K562 (cell line): Measurements from ENCODE around the gene RHOF. TPM values are rescaled to one million over a fixed set of nuclear protein-coding genes. Genes with fewer than 3 reads are reported as not detected.

Experiments used
- GTF2B ChIP-seq: IDR thresholded peaks from 2 replicates; pipeline ENCODE4 v1.6.1; 2011; ENCODE audit not compliant: insufficient read length; ENCODE audit errors: extremely low read depth
- HMG20A ChIP-seq: fragments of 450-650 bp; formaldehyde crosslinking; conservative IDR thresholded peaks from 2 replicates; pipeline ENCODE4 v1.4.0; 2020; ENCODE audit warnings: mild to moderate bottlenecking, mixed read lengths
- HOXB6 ChIP-seq: fragments of 250-450 bp; sonication (Bioruptor Pico); IDR thresholded peaks from 2 replicates; pipeline ENCODE4 v1.5.1; 2022; ENCODE audit warnings: mild to moderate bottlenecking, borderline replicate concordance
- ID3 ChIP-seq, 2 experiments: fragments of 250-450 bp in 1 of 2; fragments of 450-650 bp in 1 of 2; sonication (Bioruptor Pico) in 1 of 2; IDR thresholded peaks; 2 replicates each; pipeline versions ENCODE4 v1.6.1 to v1.8.0; 2016 to 2021; ENCODE audit warnings: mild to moderate bottlenecking in 2 of 2, moderate library complexity in 2 of 2, missing compliant biosample characterization in 1 of 2, missing genetic modification characterization in 1 of 2
- KAT8 ChIP-seq: fragments of 450-650 bp; IDR thresholded peaks from 2 replicates; pipeline ENCODE4 v1.6.1; 2016; ENCODE audit warnings: low read depth, mild to moderate bottlenecking
- MYBL2 ChIP-seq, 2 experiments: fragments of 450-650 bp in 1 of 2; sonication (generic) in 1 of 2; formaldehyde crosslinking in 1 of 2; IDR thresholded peaks; 2 replicates each; pipeline versions ENCODE4 v1.6.1 to v1.8.1; 2017 to 2022; ENCODE audit warnings: borderline replicate concordance in 1 of 2, inconsistent platforms in 1 of 2, low read depth in 1 of 2, mild to moderate bottlenecking in 1 of 2, missing genetic modification reagents in 1 of 2, moderate library complexity in 1 of 2
- PTRF ChIP-seq: fragments of 450-650 bp; IDR thresholded peaks from 2 replicates; pipeline ENCODE4 v1.6.1; 2016; ENCODE audit warnings: mild to moderate bottlenecking, missing genetic modification characterization, missing compliant biosample characterization
- RERE ChIP-seq: sonication (generic); formaldehyde crosslinking; IDR thresholded peaks from 2 replicates; pipeline ENCODE4 v1.8.0; 2023; ENCODE audit warnings: missing genetic modification reagents, mild to moderate bottlenecking, borderline replicate concordance
- TRIM28 ChIP-seq: fragments of 450-650 bp; IDR thresholded peaks from 2 replicates; pipeline ENCODE4 v1.6.1; 2017
- YY1 ChIP-seq, 3 experiments: IDR thresholded peaks; 2 replicates each; pipeline ENCODE4 v1.6.1; 2011; ENCODE audit warnings: low read length in 2 of 3, mild to moderate bottlenecking in 2 of 3, moderate library complexity in 2 of 3, borderline replicate concordance in 1 of 3, control low read depth in 1 of 3, low read depth in 1 of 3; ENCODE audit not compliant: insufficient read depth in 3 of 3, insufficient replicate concordance in 2 of 3, control insufficient read depth in 1 of 3, insufficient read length in 1 of 3; ENCODE audit errors: extremely low read depth in 1 of 3
- ZC3H4 ChIP-seq: sonication (generic); formaldehyde crosslinking; IDR thresholded peaks from 2 replicates; pipeline ENCODE4 v1.9.0; 2021; ENCODE audit warnings: missing genetic modification reagents, borderline replicate concordance
- ZNF609 ChIP-seq: sonication (generic); formaldehyde crosslinking; IDR thresholded peaks from 2 replicates; pipeline ENCODE4 v1.8.1; 2023; ENCODE audit warnings: missing genetic modification reagents, mild to moderate bottlenecking, borderline replicate concordance
- polyA plus RNA-seq, 8 experiments: library from polyadenylated mRNA; depleted of rRNA in 4 of 8; stranded (reverse) in 5 of 8; unstranded in 3 of 8; fragments of >200 nt; fragmentation: Nextera tagmentation in 2 of 8; fragmentation: Illumina TruSeq in 1 of 8; extraction: Ambion mirVana in 2 of 8; extraction: Trizol in 1 of 8; gene quantifications; 2 replicates each; pipeline versions ENCODE4 v1.2.1 to v1.2.3, GENCODE V29; 2011 to 2014; ENCODE audit warnings: inconsistent platforms in 1 of 8, missing spikeins in 1 of 8
- total RNA-seq, 7 experiments: library from RNA; depleted of rRNA in 6 of 7; stranded (reverse); fragments of >200 nt in 6 of 7; fragmentation: Illumina TruSeq in 2 of 7; extraction: Trizol in 2 of 7; gene quantifications; 2 replicates each; pipeline versions ENCODE4 v1.2.1 to v1.2.3, GENCODE V29; 2011 to 2021; ENCODE audit warnings: low replicate concordance in 1 of 7

Gene RHOF
- total and polyA plus RNA-seq, 9 of the 15 experiments (the other 6 are each of a cell fraction or from before 2014, with no cell fraction given): 0.13 to 10.1 (median 4.0) TPM

GRCh38 chr12:121839106-121839992 lies 45.9 kb upstream of the RHOF start (continued):
- TF ChIP-seq HOXB6 (CRISPR knock-in tag) (no peak), ZNF609 (CRISPR knock-in tag) (no peak), ID3 (CRISPR knock-in tag; IDR thresholded peaks at IDR 0.05) (no peak), ID3 (tag; IDR thresholded peaks at IDR 0.05) (no peak), YY1 (IDR thresholded peaks at IDR 0.05; ENCODE audit: borderline replicate concordance in 1 of 3, control insufficient read depth in 1 of 3, extremely low read depth in 1 of 3, insufficient read depth in 3 of 3, insufficient read length in 1 of 3, insufficient replicate concordance in 2 of 3, low read depth in 1 of 3, low read length in 2 of 3) (peak in 2 of 3 experiments; percentile 66 to 73), ZC3H4 (no peak), RERE (no peak), TRIM28 (peak; percentile 61), MYBL2 (IDR thresholded peaks at IDR 0.05; ENCODE audit: low read depth) (no peak), MYBL2 (CRISPR knock-in tag; IDR thresholded peaks at IDR 0.05; ENCODE audit: borderline replicate concordance) (no peak), HMG20A (CRISPR knock-in tag) (no peak), KAT8 (no peak), PTRF (tag) (no peak), GTF2B (no peak)
